Cardiac muscle cell (in vitro differentiated cells and primary cell): ENCODE results near the gene EIF3F. TPM values are rescaled to one million over a fixed set of nuclear protein-coding genes. Genes with fewer than 3 reads are reported as not detected.

Experiments
- DNase-seq, 2 donors: peaks; one replicate each; pipeline versions ENCODE4 v3.0.0 to v3.0.0-alpha.2; 2010 to 2017; ENCODE audit warnings: low read depth in 1 of 2, low spot score in 1 of 2
- H3K27ac ChIP-seq: fragments of 200-600 bp; sonication (generic); 2 replicates; pipeline ENCODE4 v1.5.1; 2016
- H3K27me3 ChIP-seq: fragments of 200-600 bp; sonication (generic); 2 replicates; pipeline ENCODE4 v1.6.0; 2016; ENCODE audit warnings: control low read depth
- H3K36me3 ChIP-seq: fragments of 200-600 bp; sonication (generic); 2 replicates; pipeline ENCODE4 v1.5.1; 2016; ENCODE audit warnings: control low read depth
- H3K4me1 ChIP-seq: fragments of 200-600 bp; sonication (generic); 2 replicates; pipeline ENCODE4 v1.8.1; 2017; ENCODE audit warnings: low read depth, mild to moderate bottlenecking, mixed run types
- H3K4me3 ChIP-seq: fragments of 200-600 bp; sonication (generic); 2 replicates; pipeline ENCODE4 v1.5.1; 2016; ENCODE audit warnings: mild to moderate bottlenecking
- H3K9me3 ChIP-seq: fragments of 200-600 bp; sonication (generic); 2 replicates; pipeline ENCODE4 v1.5.1; 2017; ENCODE audit warnings: low read depth, mild to moderate bottlenecking, control low read depth
- CTCF ChIP-seq: IDR thresholded peaks from 2 replicates; pipeline ENCODE4 v1.5.1; 2012; ENCODE audit warnings: low read depth, mild to moderate bottlenecking, low read length
- polyA plus RNA-seq: library from polyadenylated mRNA; unstranded; fragments of >200 nt; fragmentation: Nextera tagmentation; extraction: Ambion mirVana; gene quantifications from 2 replicates; pipeline ENCODE4 v1.2.1, GENCODE V29; 2016
- total RNA-seq: library from RNA; depleted of rRNA; stranded (reverse); fragments of >200 nt; gene quantifications from 2 replicates; pipeline ENCODE4 v1.2.3, GENCODE V29; 2016

The EIF3F gene
- total and polyA plus RNA-seq, 2 experiments from 2014 or later: 150 to 306 TPM

- no peak for DNase-seq
- Histone ChIP-seq H3K27me3 (peaks cover 68% of the 10 kb centered on the region), H3K4me1 (no peaks in the 10 kb centered on the region)
Observed at GRCh38 chr11:8017071-8017470, 29.9 kb downstream of the EIF3F start.

GRCh38 chr11:8017894-8018483 lies 30.9 kb downstream of the EIF3F start:
- Histone ChIP-seq H3K9me3 (no peaks in the 10 kb centered on the region), H3K4me1 (no peaks in the 10 kb centered on the region), H3K36me3 (no peaks in the 10 kb centered on the region), H3K27me3 (peaks cover 72% of the 10 kb centered on the region), H3K27ac (no peak overlapping the region), H3K4me3 (no peak overlapping the region)
- TF ChIP-seq CTCF: no peak
- DNase-seq: no peak

More at GRCh38 chr11:8017071-8017470, 29.9 kb downstream of the EIF3F start:
- Histone ChIP-seq H3K4me3 (no peak overlapping the region), H3K9me3 (no peaks in the 10 kb centered on the region), H3K36me3 (no peaks in the 10 kb centered on the region), H3K27ac (no peak overlapping the region)
- TF ChIP-seq CTCF: no peak

GRCh38 chr11:8018484-8019313 lies 31.6 kb downstream of the EIF3F start:
- TF ChIP-seq CTCF: no peak
- Histone ChIP-seq H3K4me3 (peak overlapping the region; percentile 44), H3K36me3 (no peaks in the 10 kb centered on the region), H3K27me3 (peaks cover 72% of the 10 kb centered on the region), H3K9me3 (no peaks in the 10 kb centered on the region), H3K4me1 (no peaks in the 10 kb centered on the region), H3K27ac (no peak overlapping the region)
- DNase-seq: peak; percentile 69 to 81

DNA sequence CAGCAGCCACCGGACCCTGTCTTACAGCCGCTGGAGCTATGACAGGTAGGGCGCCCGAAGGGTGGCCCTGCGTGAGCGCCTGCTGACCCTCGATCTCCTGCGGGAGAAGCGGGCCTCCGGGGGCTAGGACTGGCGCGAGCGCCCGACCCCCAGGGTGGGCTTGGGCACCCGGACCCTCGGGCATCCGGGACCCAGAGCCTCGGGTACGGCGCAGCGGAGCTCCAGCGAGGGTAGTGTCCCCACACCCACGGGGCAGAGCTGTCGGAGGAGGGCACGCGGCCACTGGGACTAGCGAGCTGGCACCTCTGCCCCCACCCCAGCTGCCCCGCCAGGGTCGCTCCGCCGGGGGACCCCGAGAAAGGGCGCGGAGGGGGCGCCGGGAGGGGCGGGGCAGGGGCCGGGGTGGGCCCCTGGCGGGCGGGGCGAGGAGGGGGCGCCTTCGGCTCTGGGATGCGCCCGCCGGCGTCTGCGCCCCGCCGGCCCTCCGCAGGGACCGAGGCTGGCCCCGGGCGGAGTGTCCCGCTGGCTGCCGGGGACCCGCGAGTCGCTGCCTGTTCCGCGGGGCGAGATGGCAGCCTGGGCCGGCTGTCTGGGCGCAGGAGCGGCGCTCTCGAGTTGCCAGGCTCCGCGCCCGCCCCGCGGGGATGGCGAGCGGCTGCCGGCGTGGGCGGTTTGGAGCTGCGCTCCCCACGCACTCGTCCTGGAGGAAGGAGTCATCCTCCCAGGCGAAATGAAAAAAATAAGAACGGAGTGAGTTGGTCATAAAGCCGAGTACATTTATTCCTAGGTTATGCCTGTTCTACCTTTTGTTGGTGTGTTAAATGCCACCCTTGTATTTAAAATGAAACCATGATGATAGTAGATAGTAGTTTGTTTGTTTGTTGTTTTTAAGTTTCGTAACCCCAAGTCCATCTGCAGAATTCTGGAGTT lies 32.4 kb downstream of the EIF3F start:
- no peaks in the 10 kb centered on the region for H3K9me3 ChIP-seq
- peak overlapping the region; percentile 44 for H3K4me3 ChIP-seq
- H3K4me1 ChIP-seq: no peaks in the 10 kb centered on the region
- H3K27ac ChIP-seq: no peak overlapping the region
- TF ChIP-seq CTCF: no peak
- DNase-seq: peak; percentile 36 to 50
- peaks cover 80% of the 10 kb centered on the region for H3K27me3 ChIP-seq
- no peaks in the 10 kb centered on the region for H3K36me3 ChIP-seq

DNA sequence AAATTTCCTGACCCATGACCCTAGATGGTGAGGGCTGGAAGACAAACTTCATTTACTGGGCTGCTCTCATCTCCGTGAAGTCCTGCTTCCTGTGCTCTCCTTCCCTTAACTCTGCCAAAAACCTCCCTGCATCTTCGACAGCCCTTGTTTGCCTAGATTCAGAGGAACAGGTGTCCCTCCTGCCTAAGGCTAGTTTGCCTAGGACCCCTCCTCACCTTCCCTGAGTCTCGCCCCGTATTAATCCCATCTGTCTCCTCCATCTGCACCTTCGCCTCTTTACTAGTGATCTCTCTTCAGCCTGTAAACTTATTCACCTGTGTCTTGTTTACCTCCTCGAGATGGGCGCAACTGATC lies 33.1 kb downstream of the EIF3F start:
- H3K4me3 ChIP-seq: no peak overlapping the region

More for the DNA sequence above, 33.1 kb downstream of the EIF3F start:
- peaks cover 86% of the 10 kb centered on the region for H3K27me3 ChIP-seq
- no peaks in the 10 kb centered on the region for H3K36me3 ChIP-seq
- TF ChIP-seq CTCF: no peak
- no peak overlapping the region for H3K27ac ChIP-seq
- no peaks in the 10 kb centered on the region for H3K9me3 ChIP-seq
- H3K4me1 ChIP-seq: no peaks in the 10 kb centered on the region
- no peak for DNase-seq
